Measurements from ENCODE around the gene EPHA6. TPM values are rescaled to one million over a fixed set of nuclear protein-coding genes. Genes with fewer than 3 reads are reported as not detected.

Gene EPHA6
- total and polyA plus RNA-seq, 10 of the 15 experiments (the other 5 are each of a cell fraction or from before 2014, with no cell fraction given): not detected

- no peak for TF ChIP-seq MLLT1 (IDR thresholded peaks at IDR 0.05)
- TF ChIP-seq STAT3 (IDR thresholded peaks at IDR 0.05; ENCODE audit: low read depth, low read length): no peak
- no peak for TF ChIP-seq NR2C1 (IDR thresholded peaks at IDR 0.05)
These were observed 700.7 kb downstream of the EPHA6 start (continued) for GRCh38 chr3:97515076-97515475.

GRCh38 chr3:97530691-97531090 lies 716.3 kb downstream of the EPHA6 start:
- no peak for ATAC-seq
- in situ Hi-C loops (cut with MboI) (no loop called here), intact Hi-C loops (cut with micrococcal nuclease; ENCODE audit: unreplicated experiment) (no loop called here)
- Histone ChIP-seq H3K9me3 (replicated peaks; ENCODE audit: control insufficient read depth, insufficient read depth, low read length) (no peaks in the 10 kb centered on the region), H2AFZ (ENCODE audit: control insufficient read depth, low read depth, low read length) (no peak overlapping the region), H3K4me3 (no peak overlapping the region), H3K27me3 (replicated peaks in 1 of 2; ENCODE audit: control insufficient read depth in 2 of 2, insufficient read depth in 2 of 2, low read length in 1 of 2) (no peaks in the 10 kb centered on the region), H3K9ac (ENCODE audit: control insufficient read depth, insufficient read depth, low read length) (no peak overlapping the region), H3K27ac (ENCODE audit: control insufficient read depth, insufficient read depth) (no peak overlapping the region), H3K4me1 (ENCODE audit: control insufficient read depth, insufficient read depth, low read length) (no peaks in the 10 kb centered on the region), H3K4me2 (ENCODE audit: control insufficient read depth, insufficient read depth) (no peak overlapping the region), H4K20me1 (ENCODE audit: control insufficient read depth, insufficient read depth) (no peaks in the 10 kb centered on the region), H3K36me3 (ENCODE audit: control insufficient read depth in 2 of 2, insufficient read depth in 2 of 2, low read length in 1 of 2) (no peaks in the 10 kb centered on the region), H3K79me2 (ENCODE audit: control insufficient read depth, insufficient read depth, low read length) (no peaks in the 10 kb centered on the region)
- ChIA-PET SMC1A (ENCODE audit: uncharacterized antibody, unreplicated experiment) (no interaction called here), POLR2A (no interaction called here), CTCF (no interaction called here), RAD21 (ENCODE audit: unreplicated experiment) (no interaction called here)
- 0% methylated on average over 2 of the region's 2 CpGs for WGBS (ENCODE audit: insufficient coverage, insufficient replicate concordance, low lambda C conversion rate, missing lambda C conversion rate)
- BruUV-seq (replicated peaks): no TSS peak
- DNase-seq (ENCODE audit: low read depth, low spot score): no peak
- FAIRE-seq: no peak
- no peak for TF ChIP-seq RBBP5 (conservative IDR thresholded peaks at IDR 0.05)
- no peak for TF ChIP-seq RUNX3 (IDR thresholded peaks at IDR 0.05; ENCODE audit: low read length)
- TF ChIP-seq CBFB (IDR thresholded peaks at IDR 0.05; ENCODE audit: low read depth): no peak
- TF ChIP-seq CBX5 (IDR thresholded peaks at IDR 0.05; ENCODE audit: low read depth): no peak
- no peak for TF ChIP-seq ELK1 (IDR thresholded peaks at IDR 0.05; ENCODE audit: low read depth, low read length)
- TF ChIP-seq RFX5 (IDR thresholded peaks at IDR 0.05; ENCODE audit: low read depth, low read length): no peak
- TF ChIP-seq TARDBP (IDR thresholded peaks at IDR 0.05; ENCODE audit: borderline replicate concordance): no peak
- TF ChIP-seq EED (IDR thresholded peaks at IDR 0.05; ENCODE audit: low read depth): no peak
- no peak for TF ChIP-seq SIX5 (IDR thresholded peaks at IDR 0.05; ENCODE audit: low read depth, low read length, severe bottlenecking)
- TF ChIP-seq MLLT1 (IDR thresholded peaks at IDR 0.05): no peak
- TF ChIP-seq WRNIP1 (IDR thresholded peaks at IDR 0.05; ENCODE audit: borderline replicate concordance, low read depth, low read length): no peak
- TF ChIP-seq TCF7 (IDR thresholded peaks at IDR 0.05; ENCODE audit: borderline replicate concordance): no peak
- no peak for TF ChIP-seq ATF2 (IDR thresholded peaks at IDR 0.05; ENCODE audit: low read length)
- TF ChIP-seq RELB (IDR thresholded peaks at IDR 0.05; ENCODE audit: low read depth): no peak
- no peak for TF ChIP-seq MEF2B (IDR thresholded peaks at IDR 0.05; ENCODE audit: partially characterized antibody, poor library complexity, severe bottlenecking)
- no peak for TF ChIP-seq STAT1 (conservative IDR thresholded peaks at IDR 0.05)
- TF ChIP-seq HDAC6 (IDR thresholded peaks at IDR 0.05; ENCODE audit: unreplicated experiment): no peak

Data from GM12878 (cell line).